WTC11 (cell line): ENCODE results near the gene NARS2.

ENCODE experiments used
- NFE2L1 ChIP-seq: sonication (generic); formaldehyde crosslinking; IDR thresholded peaks from 2 replicates; pipeline ENCODE4 v1.8.1; 2023; ENCODE audit warnings: missing genetic modification reagents
- NR2C2 ChIP-seq: sonication (generic); formaldehyde crosslinking; IDR thresholded peaks from 2 replicates; pipeline ENCODE4 v1.8.0; 2022; ENCODE audit warnings: mild to moderate bottlenecking, missing genetic modification reagents
- RELA ChIP-seq: sonication (generic); formaldehyde crosslinking; IDR thresholded peaks from 2 replicates; pipeline ENCODE4 v1.8.1; 2022; ENCODE audit warnings: missing genetic modification reagents, mild to moderate bottlenecking, borderline replicate concordance
- SMAD4 ChIP-seq: sonication (generic); formaldehyde crosslinking; IDR thresholded peaks from 2 replicates; pipeline ENCODE4 v1.8.0; 2022; ENCODE audit warnings: mild to moderate bottlenecking, missing genetic modification reagents
- TEAD4 ChIP-seq: sonication (generic); formaldehyde crosslinking; IDR thresholded peaks from 2 replicates; pipeline ENCODE4 v1.8.0; 2022; ENCODE audit warnings: mild to moderate bottlenecking, missing genetic modification reagents
- ZNF138 ChIP-seq: sonication (generic); formaldehyde crosslinking; conservative IDR thresholded peaks from 2 replicates; pipeline ENCODE4 v1.8.1; 2022; ENCODE audit warnings: mild to moderate bottlenecking, moderate library complexity, missing genetic modification reagents
- TF ChIP-seq, protein P1 (sequence below): fragments of 200-600 bp; IDR thresholded peaks from 2 replicates; pipeline ENCODE4 v1.8.0; 2022; ENCODE audit warnings: antibody characterized with exemption
- TF ChIP-seq, protein P2 (sequence below): sonication (generic); formaldehyde crosslinking; IDR thresholded peaks from 2 replicates; pipeline ENCODE4 v1.8.1; 2022; ENCODE audit warnings: low read depth, missing genetic modification reagents, borderline replicate concordance
- TF ChIP-seq, protein P3 (sequence below): sonication (generic); formaldehyde crosslinking; IDR thresholded peaks from 2 replicates; pipeline ENCODE4 v1.8.0; 2022; ENCODE audit warnings: mild to moderate bottlenecking, missing genetic modification reagents
- TF ChIP-seq, protein P4 (sequence below): sonication (generic); formaldehyde crosslinking; IDR thresholded peaks from 2 replicates; pipeline ENCODE4 v1.8.1; 2023; ENCODE audit warnings: mild to moderate bottlenecking, missing genetic modification reagents, borderline replicate concordance
- TF ChIP-seq, protein P5 (sequence below): sonication (generic); formaldehyde crosslinking; IDR thresholded peaks from 2 replicates; pipeline ENCODE4 v1.8.0; 2022; ENCODE audit warnings: mild to moderate bottlenecking, missing genetic modification reagents

DNA sequence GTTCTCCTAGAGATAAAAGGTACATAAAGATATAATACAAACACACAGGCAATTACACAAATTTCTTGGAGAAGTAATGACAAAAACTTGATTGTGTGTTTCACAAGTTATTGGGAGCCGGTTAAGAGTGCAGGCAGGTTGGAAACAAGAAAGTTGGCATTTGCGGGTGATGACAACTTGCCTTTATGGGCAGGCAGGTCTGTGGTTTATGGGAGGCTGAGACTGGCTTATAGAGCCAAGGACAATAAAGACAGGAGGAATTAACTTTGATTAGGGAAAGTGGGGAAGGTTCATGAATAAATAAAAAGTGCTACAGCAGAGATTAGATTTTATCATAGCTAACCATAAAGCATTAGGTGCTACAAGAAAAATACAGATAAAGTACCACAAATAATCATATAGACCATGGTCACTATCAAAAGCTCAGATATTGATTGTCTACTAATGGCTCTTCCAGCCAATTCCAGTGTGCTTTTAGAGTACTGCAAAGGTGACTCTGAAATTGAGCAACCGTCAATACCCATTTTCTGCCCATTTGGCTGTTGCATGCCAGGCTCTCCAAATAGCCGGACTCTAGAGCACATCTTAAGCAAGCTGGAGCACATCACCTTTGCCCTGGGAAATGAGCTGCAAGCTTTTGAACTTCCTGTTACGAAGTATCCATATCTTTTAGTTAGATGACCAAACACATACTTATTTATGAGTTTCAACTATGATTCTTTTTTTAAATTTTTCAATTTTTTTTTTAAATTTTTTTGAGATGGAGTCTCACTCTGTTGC lies 123.1 kb downstream of the NARS2 start:
- TF ChIP-seq, protein P1, sequence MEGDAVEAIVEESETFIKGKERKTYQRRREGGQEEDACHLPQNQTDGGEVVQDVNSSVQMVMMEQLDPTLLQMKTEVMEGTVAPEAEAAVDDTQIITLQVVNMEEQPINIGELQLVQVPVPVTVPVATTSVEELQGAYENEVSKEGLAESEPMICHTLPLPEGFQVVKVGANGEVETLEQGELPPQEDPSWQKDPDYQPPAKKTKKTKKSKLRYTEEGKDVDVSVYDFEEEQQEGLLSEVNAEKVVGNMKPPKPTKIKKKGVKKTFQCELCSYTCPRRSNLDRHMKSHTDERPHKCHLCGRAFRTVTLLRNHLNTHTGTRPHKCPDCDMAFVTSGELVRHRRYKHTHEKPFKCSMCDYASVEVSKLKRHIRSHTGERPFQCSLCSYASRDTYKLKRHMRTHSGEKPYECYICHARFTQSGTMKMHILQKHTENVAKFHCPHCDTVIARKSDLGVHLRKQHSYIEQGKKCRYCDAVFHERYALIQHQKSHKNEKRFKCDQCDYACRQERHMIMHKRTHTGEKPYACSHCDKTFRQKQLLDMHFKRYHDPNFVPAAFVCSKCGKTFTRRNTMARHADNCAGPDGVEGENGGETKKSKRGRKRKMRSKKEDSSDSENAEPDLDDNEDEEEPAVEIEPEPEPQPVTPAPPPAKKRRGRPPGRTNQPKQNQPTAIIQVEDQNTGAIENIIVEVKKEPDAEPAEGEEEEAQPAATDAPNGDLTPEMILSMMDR: no peak
- no peak for TF ChIP-seq SMAD4 (CRISPR knock-in tag)
- TF ChIP-seq, protein P2, sequence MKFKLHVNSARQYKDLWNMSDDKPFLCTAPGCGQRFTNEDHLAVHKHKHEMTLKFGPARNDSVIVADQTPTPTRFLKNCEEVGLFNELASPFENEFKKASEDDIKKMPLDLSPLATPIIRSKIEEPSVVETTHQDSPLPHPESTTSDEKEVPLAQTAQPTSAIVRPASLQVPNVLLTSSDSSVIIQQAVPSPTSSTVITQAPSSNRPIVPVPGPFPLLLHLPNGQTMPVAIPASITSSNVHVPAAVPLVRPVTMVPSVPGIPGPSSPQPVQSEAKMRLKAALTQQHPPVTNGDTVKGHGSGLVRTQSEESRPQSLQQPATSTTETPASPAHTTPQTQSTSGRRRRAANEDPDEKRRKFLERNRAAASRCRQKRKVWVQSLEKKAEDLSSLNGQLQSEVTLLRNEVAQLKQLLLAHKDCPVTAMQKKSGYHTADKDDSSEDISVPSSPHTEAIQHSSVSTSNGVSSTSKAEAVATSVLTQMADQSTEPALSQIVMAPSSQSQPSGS: no peak
- TF ChIP-seq, protein P3, sequence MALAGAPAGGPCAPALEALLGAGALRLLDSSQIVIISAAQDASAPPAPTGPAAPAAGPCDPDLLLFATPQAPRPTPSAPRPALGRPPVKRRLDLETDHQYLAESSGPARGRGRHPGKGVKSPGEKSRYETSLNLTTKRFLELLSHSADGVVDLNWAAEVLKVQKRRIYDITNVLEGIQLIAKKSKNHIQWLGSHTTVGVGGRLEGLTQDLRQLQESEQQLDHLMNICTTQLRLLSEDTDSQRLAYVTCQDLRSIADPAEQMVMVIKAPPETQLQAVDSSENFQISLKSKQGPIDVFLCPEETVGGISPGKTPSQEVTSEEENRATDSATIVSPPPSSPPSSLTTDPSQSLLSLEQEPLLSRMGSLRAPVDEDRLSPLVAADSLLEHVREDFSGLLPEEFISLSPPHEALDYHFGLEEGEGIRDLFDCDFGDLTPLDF (CRISPR knock-in tag): no peak
- no peak for TF ChIP-seq TEAD4 (CRISPR knock-in tag)
- TF ChIP-seq ZNF138 (CRISPR knock-in tag): no peak
- TF ChIP-seq, protein P4, sequence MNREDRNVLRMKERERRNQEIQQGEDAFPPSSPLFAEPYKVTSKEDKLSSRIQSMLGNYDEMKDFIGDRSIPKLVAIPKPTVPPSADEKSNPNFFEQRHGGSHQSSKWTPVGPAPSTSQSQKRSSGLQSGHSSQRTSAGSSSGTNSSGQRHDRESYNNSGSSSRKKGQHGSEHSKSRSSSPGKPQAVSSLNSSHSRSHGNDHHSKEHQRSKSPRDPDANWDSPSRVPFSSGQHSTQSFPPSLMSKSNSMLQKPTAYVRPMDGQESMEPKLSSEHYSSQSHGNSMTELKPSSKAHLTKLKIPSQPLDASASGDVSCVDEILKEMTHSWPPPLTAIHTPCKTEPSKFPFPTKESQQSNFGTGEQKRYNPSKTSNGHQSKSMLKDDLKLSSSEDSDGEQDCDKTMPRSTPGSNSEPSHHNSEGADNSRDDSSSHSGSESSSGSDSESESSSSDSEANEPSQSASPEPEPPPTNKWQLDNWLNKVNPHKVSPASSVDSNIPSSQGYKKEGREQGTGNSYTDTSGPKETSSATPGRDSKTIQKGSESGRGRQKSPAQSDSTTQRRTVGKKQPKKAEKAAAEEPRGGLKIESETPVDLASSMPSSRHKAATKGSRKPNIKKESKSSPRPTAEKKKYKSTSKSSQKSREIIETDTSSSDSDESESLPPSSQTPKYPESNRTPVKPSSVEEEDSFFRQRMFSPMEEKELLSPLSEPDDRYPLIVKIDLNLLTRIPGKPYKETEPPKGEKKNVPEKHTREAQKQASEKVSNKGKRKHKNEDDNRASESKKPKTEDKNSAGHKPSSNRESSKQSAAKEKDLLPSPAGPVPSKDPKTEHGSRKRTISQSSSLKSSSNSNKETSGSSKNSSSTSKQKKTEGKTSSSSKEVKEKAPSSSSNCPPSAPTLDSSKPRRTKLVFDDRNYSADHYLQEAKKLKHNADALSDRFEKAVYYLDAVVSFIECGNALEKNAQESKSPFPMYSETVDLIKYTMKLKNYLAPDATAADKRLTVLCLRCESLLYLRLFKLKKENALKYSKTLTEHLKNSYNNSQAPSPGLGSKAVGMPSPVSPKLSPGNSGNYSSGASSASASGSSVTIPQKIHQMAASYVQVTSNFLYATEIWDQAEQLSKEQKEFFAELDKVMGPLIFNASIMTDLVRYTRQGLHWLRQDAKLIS (CRISPR knock-in tag): no peak
- TF ChIP-seq, protein P5, sequence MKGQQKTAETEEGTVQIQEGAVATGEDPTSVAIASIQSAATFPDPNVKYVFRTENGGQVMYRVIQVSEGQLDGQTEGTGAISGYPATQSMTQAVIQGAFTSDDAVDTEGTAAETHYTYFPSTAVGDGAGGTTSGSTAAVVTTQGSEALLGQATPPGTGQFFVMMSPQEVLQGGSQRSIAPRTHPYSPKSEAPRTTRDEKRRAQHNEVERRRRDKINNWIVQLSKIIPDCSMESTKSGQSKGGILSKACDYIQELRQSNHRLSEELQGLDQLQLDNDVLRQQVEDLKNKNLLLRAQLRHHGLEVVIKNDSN (CRISPR knock-in tag): no peak
- no peak for TF ChIP-seq NR2C2 (CRISPR knock-in tag)
- no peak for TF ChIP-seq RELA (CRISPR knock-in tag)
- no peak for TF ChIP-seq NFE2L1 (CRISPR knock-in tag)
